ENCODE measurements around the gene LAIR1. TPM values are rescaled to one million over a fixed set of nuclear protein-coding genes. Genes with fewer than 3 reads are reported as not detected.

The LAIR1 gene
- total RNA-seq, 2 donors from 2014 or later = 31.2 to 64.7 TPM

DNA sequence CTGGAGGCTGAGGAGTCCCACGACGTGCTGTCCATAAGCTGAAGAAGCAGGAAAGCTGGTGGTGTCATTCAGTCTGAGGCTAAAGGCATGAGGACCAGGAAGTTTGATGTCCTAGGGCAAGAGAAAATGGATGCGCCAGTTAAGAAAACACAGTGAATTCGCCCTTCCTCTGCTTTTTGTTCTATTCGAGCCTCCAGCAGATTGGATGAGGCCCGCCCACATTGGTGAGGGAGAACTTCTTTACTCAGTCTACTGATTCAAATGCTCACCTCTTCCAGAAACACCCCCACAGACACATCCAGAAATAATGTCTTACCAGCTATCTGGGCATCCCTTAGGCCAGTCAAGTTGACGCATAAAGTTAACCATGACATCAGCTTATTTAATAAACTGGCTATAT is 43.0 kb upstream of the LAIR1 start:
- no peak for DNase-seq (ENCODE audit: low spot score)
- H3K9me3 ChIP-seq = no peaks in the 10 kb centered on the region
- no peak for ATAC-seq (ENCODE audit: insufficient number of reproducible peaks, low FRiP score, low read depth)

DNA sequence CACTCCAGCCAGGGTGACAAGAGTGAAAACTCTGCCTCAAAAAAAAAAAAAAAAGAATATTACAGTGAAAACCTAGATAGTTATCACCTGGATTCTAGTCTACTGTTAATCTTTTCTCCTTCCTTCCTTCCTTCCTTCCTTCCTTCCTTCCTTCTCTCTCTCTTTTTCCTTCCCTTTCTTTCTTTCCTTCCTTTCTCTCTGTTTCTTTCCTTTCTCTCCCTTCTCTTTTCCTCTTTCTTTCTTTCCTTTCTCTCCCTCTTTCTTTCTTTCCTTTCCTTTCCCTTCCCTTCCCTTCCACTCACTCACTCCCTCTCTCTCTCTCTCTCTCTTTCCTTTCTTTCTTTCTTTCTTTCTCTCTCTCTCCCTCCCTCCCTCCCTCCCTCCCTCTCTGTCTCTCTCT is 40.9 kb upstream of the LAIR1 start:
- ATAC-seq (ENCODE audit: insufficient number of reproducible peaks, low FRiP score, low read depth) (no peak), DNase-seq (ENCODE audit: low spot score) (no peak)
- no peak overlapping the region for H3K27ac ChIP-seq
- no peaks in the 10 kb centered on the region for H3K9me3 ChIP-seq
- H3K4me1 ChIP-seq (ENCODE audit: control insufficient read depth in 1 of 2, low read depth in 2 of 2) = no peaks in the 10 kb centered on the region
- no peaks in the 10 kb centered on the region for H3K27me3 ChIP-seq (replicated peaks; ENCODE audit: insufficient read depth)
- no peaks in the 10 kb centered on the region for H3K36me3 ChIP-seq
- no peak overlapping the region for H3K4me3 ChIP-seq
- TF ChIP-seq, protein P1, sequence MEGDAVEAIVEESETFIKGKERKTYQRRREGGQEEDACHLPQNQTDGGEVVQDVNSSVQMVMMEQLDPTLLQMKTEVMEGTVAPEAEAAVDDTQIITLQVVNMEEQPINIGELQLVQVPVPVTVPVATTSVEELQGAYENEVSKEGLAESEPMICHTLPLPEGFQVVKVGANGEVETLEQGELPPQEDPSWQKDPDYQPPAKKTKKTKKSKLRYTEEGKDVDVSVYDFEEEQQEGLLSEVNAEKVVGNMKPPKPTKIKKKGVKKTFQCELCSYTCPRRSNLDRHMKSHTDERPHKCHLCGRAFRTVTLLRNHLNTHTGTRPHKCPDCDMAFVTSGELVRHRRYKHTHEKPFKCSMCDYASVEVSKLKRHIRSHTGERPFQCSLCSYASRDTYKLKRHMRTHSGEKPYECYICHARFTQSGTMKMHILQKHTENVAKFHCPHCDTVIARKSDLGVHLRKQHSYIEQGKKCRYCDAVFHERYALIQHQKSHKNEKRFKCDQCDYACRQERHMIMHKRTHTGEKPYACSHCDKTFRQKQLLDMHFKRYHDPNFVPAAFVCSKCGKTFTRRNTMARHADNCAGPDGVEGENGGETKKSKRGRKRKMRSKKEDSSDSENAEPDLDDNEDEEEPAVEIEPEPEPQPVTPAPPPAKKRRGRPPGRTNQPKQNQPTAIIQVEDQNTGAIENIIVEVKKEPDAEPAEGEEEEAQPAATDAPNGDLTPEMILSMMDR (IDR thresholded peaks at IDR 0.05) = no peak

More for the DNA sequence above, 43.0 kb upstream of the LAIR1 start:
- Histone ChIP-seq H3K4me1 (ENCODE audit: control insufficient read depth in 1 of 2, low read depth in 2 of 2) (no peaks in the 10 kb centered on the region), H3K36me3 (no peaks in the 10 kb centered on the region), H3K27ac (no peak overlapping the region), H3K27me3 (replicated peaks; ENCODE audit: insufficient read depth) (no peaks in the 10 kb centered on the region), H3K4me3 (no peak overlapping the region)
- TF ChIP-seq, protein P1 (IDR thresholded peaks at IDR 0.05) = no peak

DNA sequence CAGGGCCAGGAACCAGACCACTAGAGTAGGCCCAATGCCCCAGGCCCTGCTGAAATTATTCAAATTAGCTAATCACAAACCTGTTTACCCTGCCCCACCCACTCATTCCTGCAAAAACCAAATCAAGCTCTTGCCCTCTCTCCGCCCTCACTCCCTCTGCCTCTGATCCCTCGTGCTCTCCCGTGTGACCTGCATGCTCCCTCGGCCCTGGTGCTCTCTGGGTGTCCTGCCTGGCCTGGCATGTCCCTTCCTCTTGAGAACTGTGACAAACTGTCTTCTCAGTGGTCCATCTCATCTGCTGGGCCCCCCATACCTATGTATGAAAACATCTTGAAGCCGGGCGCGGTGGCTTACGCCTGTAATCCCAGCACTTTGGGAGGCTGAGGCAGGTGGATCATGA is 38.3 kb upstream of the LAIR1 start:
- no peak for DNase-seq (ENCODE audit: low spot score)
- TF ChIP-seq, protein P1 (IDR thresholded peaks at IDR 0.05) = no peak
- no peak overlapping the region for H3K27ac ChIP-seq
- no peak overlapping the region for H3K4me3 ChIP-seq
- no peaks in the 10 kb centered on the region for H3K27me3 ChIP-seq (replicated peaks; ENCODE audit: insufficient read depth)
- no peak for ATAC-seq (ENCODE audit: insufficient number of reproducible peaks, low FRiP score, low read depth)
- H3K9me3 ChIP-seq = no peaks in the 10 kb centered on the region
- no peaks in the 10 kb centered on the region for H3K4me1 ChIP-seq (ENCODE audit: control insufficient read depth in 1 of 2, low read depth in 2 of 2)
- H3K36me3 ChIP-seq = no peaks in the 10 kb centered on the region

DNA sequence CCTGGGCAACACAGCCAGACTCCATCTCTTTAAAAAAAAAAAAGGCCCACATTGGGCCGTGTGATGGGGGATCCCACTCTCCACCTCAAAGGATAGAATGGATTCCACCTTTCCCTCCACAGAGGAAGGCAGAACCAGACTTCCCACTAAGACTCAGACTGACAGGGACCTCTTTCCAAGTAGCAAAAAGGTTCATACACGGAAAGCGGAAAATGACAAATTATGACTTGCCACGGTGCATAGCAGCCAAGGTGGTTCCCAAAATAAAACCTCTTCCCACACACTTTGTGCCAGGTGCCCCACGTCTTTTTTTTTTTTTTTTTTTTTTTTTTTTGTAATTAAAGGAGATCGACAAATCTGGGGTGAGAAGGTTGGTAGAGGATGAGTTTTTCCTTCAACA is 36.2 kb upstream of the LAIR1 start:
- H3K9me3 ChIP-seq = no peaks in the 10 kb centered on the region
- no peak for ATAC-seq (ENCODE audit: insufficient number of reproducible peaks, low FRiP score, low read depth)
- DNase-seq (ENCODE audit: low spot score) = no peak
- no peaks in the 10 kb centered on the region for H3K4me1 ChIP-seq (ENCODE audit: control insufficient read depth in 1 of 2, low read depth in 2 of 2)
- no peaks in the 10 kb centered on the region for H3K27me3 ChIP-seq (replicated peaks; ENCODE audit: insufficient read depth)
- H3K27ac ChIP-seq = no peak overlapping the region
- H3K36me3 ChIP-seq = no peaks in the 10 kb centered on the region
- no peak overlapping the region for H3K4me3 ChIP-seq
- TF ChIP-seq, protein P1 (IDR thresholded peaks at IDR 0.05) = no peak

DNA sequence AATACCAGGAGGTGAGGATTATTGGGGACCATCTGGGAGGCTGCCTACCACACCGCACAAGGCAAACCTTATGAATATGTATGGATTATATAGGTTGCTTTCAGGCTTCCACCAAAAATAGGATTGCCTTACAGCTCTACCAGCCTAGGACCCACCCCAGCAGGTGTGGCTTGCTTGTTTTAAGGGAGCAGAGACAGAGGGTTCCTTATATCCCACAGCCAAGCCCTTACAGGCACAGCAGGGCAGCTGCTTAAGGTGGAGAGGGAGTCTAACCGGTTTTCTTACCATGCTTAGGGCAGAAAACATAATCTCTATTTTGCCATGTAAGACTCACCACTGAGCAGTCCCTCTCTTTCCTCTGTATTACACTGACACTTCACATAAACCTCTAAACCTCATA is 34.5 kb upstream of the LAIR1 start:
- TF ChIP-seq, protein P1 (IDR thresholded peaks at IDR 0.05) = no peak
- H3K27me3 ChIP-seq (replicated peaks; ENCODE audit: insufficient read depth) = no peaks in the 10 kb centered on the region

More for the DNA sequence above, 34.5 kb upstream of the LAIR1 start:
- H3K4me1 ChIP-seq (ENCODE audit: control insufficient read depth in 1 of 2, low read depth in 2 of 2) = no peaks in the 10 kb centered on the region
- no peak overlapping the region for H3K27ac ChIP-seq
- no peaks in the 10 kb centered on the region for H3K36me3 ChIP-seq
- ATAC-seq (ENCODE audit: insufficient number of reproducible peaks, low FRiP score, low read depth) = no peak
- H3K4me3 ChIP-seq = no peak overlapping the region
- DNase-seq (ENCODE audit: low spot score) = no peak
- no peaks in the 10 kb centered on the region for H3K9me3 ChIP-seq

Measured in thoracic aorta (tissue), 2 donors.